ENCODE measurements around the gene RRP9. TPM values are rescaled to one million over a fixed set of nuclear protein-coding genes. Genes with fewer than 3 reads are reported as not detected.

RRP9 gene
- total and polyA plus RNA-seq, 10 donors: 9.5 to 26.6 (median 14.1) TPM

DNA sequence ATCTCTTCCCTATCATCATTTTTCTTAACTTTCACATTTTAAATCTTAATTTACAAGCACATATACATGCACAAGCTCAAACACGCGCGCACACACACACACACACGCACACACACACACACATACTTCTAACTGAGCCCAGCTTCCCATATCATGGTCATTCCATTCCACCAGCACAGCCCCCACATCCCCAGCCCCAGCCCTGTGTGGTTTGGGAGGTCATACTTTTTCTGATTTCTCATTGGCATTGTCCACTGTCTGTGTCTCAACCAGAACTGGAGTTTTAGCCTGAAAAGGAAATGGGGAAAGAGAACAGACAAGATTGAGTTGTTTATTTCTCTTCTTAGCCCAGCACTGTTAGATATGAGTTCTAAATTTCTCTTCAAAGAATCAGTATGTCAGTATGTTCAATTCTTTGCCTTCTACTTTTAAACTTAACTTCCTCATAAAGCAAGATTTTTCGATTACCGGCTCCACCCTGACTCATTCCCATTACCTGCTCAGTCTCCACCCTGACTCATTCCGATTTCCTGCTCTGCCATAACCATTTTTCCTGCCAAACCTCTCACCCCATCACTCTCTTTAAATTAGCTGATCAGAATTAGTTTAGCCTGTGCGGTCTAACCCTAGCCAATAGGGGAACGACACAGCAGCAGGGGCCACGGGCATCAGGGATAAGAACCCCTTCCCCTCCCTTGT, 44.9 kb downstream of the RRP9 start:
- H3K9me3 ChIP-seq: no peaks in the 10 kb centered on the region
- intact Hi-C loops (cut with DNase I; ENCODE audit: low total_unique reads): no loop called here
- H3K27me3 ChIP-seq (replicated peaks in 1 of 7): peaks cover 0 to 31% (median 0%) of the 10 kb centered on the region in 7 donors
- 81 to 95% (median 90%) methylated on average over 10 of the region's 10 CpGs for WGBS, 5 donors
- H3K36me3 ChIP-seq: no peaks in the 10 kb centered on the region
- DNase-seq: no peak
- no peak overlapping the region for H3K4me3 ChIP-seq
- no peak for TF ChIP-seq POLR2A (IDR thresholded peaks at IDR 0.05)
- TF ChIP-seq, protein P1, sequence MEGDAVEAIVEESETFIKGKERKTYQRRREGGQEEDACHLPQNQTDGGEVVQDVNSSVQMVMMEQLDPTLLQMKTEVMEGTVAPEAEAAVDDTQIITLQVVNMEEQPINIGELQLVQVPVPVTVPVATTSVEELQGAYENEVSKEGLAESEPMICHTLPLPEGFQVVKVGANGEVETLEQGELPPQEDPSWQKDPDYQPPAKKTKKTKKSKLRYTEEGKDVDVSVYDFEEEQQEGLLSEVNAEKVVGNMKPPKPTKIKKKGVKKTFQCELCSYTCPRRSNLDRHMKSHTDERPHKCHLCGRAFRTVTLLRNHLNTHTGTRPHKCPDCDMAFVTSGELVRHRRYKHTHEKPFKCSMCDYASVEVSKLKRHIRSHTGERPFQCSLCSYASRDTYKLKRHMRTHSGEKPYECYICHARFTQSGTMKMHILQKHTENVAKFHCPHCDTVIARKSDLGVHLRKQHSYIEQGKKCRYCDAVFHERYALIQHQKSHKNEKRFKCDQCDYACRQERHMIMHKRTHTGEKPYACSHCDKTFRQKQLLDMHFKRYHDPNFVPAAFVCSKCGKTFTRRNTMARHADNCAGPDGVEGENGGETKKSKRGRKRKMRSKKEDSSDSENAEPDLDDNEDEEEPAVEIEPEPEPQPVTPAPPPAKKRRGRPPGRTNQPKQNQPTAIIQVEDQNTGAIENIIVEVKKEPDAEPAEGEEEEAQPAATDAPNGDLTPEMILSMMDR (IDR thresholded peaks at IDR 0.05 in 8 of 11, conservative IDR thresholded peaks at IDR 0.05 in 3 of 11): no peak
- no peak for TF ChIP-seq POLR2AphosphoS5 (IDR thresholded peaks at IDR 0.05)
- no peaks in the 10 kb centered on the region for H3K4me1 ChIP-seq
- H3K27ac ChIP-seq: no peak overlapping the region

DNA sequence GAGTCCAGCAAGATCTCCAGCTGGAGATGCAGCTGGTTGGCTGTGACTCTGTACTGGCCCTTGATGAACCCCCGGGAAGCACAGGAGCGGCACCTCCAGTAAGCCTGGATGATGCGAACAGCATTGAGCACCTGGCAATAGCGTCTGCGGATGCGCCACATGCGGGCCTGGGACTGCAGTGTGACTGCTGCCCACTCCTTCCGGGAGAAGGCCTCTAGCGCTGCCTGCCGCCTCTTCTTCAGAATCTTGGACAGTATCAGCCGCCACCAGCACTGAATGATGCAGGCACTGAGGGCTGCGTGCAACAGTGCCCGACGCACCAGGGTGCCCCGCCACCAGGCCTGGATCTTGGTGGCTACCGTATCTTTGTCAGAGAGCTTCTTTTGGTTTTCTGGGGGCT, 46.8 kb downstream of the RRP9 start:
- intact Hi-C loops (cut with DNase I; ENCODE audit: low total_unique reads): no loop called here
- Histone ChIP-seq H3K27ac (no peak overlapping the region), H3K4me1 (no peaks in the 10 kb centered on the region), H3K9me3 (no peaks in the 10 kb centered on the region), H3K27me3 (replicated peaks in 1 of 7) (peaks cover 0 to 35% (median 0%) of the 10 kb centered on the region in 7 donors), H3K36me3 (no peaks in the 10 kb centered on the region), H3K4me3 (no peak overlapping the region)
- WGBS, 5 donors: 92 to 96% (median 94%) methylated on average over 15 to 16 of the region's 16 CpGs
- no peak for TF ChIP-seq POLR2AphosphoS5 (IDR thresholded peaks at IDR 0.05)
- no peak for DNase-seq

- H3K4me3 ChIP-seq: no peak overlapping the region
- intact Hi-C loops (cut with DNase I; ENCODE audit: low total_unique reads): no loop called here
- DNase-seq: no peak
- TF ChIP-seq POLR2A (IDR thresholded peaks at IDR 0.05) (no peak), POLR2AphosphoS5 (IDR thresholded peaks at IDR 0.05) (no peak)
- TF ChIP-seq, protein P1 (IDR thresholded peaks at IDR 0.05 in 8 of 11, conservative IDR thresholded peaks at IDR 0.05 in 3 of 11): no peak
- no peaks in the 10 kb centered on the region for H3K36me3 ChIP-seq
- no peak overlapping the region for H3K27ac ChIP-seq
- no peaks in the 10 kb centered on the region for H3K9me3 ChIP-seq
- H3K27me3 ChIP-seq (replicated peaks in 1 of 7): peaks cover 0 to 35% (median 0%) of the 10 kb centered on the region in 7 donors
- H3K4me1 ChIP-seq: no peaks in the 10 kb centered on the region
- WGBS, 5 donors: 78 to 93% (median 80%) methylated on average over 4 of the region's 4 CpGs
Observed at GRCh38 chr3:51894391-51894790, 47.3 kb downstream of the RRP9 start.

GRCh38 chr3:51891242-51892039, 50.3 kb downstream of the RRP9 start:
- no peak for DNase-seq
- Histone ChIP-seq H3K27me3 (replicated peaks in 1 of 7) (peaks cover 0 to 25% (median 0%) of the 10 kb centered on the region in 7 donors), H3K27ac (no peak overlapping the region), H3K4me3 (no peak overlapping the region), H3K36me3 (no peaks in the 10 kb centered on the region), H3K4me1 (no peaks in the 10 kb centered on the region), H3K9me3 (no peaks in the 10 kb centered on the region)
- intact Hi-C loops (cut with DNase I; ENCODE audit: low total_unique reads): no loop called here
- WGBS, 5 donors: 55 to 69% (median 63%) methylated on average over 7 of the region's 7 CpGs
- TF ChIP-seq, protein P1 (IDR thresholded peaks at IDR 0.05 in 8 of 11, conservative IDR thresholded peaks at IDR 0.05 in 3 of 11): no peak
- TF ChIP-seq POLR2A (IDR thresholded peaks at IDR 0.05): no peak
